SU-DHL-6 (cell line): ENCODE data around the gene CLBA1.

Experiments
- EZH2phosphoT487 ChIP-seq: fragments of 200-600 bp; sonication (generic), shearing (Covaris generic); conservative IDR thresholded peaks from 2 replicates; pipeline ENCODE4 v1.6.1; 2018; ENCODE audit warnings: mild to moderate bottlenecking, antibody characterized with exemption, low read length, moderate library complexity, mixed read lengths
- TF ChIP-seq, protein P1 (sequence below): fragments of 200-600 bp; sonication (generic); IDR thresholded peaks from one replicate; pipeline ENCODE4 v1.5.1; 2017; ENCODE audit warnings: antibody characterized with exemption, mild to moderate bottlenecking, low read length, moderate library complexity; ENCODE audit not compliant: insufficient read depth, poor library complexity, severe bottlenecking

DNA sequence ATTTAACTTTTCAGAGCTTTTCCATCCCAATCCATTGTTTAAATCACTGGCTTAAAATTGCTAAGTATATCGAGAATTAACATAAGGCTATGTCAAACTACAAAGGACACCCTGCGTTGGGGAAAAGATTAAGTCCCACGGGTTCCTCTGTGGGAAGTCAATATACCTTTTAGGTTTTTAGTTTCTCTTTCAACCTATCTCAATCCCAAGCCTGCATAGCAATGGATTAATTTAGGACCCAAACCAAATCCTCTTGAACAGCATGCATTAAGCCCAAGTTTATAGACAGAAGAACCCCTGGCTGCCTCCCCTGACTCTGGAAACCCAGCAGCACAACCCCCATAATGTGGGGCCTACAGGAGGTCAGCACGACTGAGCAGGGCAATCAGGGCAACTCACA lies 29.0 kb downstream of the CLBA1 start:
- TF ChIP-seq, protein P1, sequence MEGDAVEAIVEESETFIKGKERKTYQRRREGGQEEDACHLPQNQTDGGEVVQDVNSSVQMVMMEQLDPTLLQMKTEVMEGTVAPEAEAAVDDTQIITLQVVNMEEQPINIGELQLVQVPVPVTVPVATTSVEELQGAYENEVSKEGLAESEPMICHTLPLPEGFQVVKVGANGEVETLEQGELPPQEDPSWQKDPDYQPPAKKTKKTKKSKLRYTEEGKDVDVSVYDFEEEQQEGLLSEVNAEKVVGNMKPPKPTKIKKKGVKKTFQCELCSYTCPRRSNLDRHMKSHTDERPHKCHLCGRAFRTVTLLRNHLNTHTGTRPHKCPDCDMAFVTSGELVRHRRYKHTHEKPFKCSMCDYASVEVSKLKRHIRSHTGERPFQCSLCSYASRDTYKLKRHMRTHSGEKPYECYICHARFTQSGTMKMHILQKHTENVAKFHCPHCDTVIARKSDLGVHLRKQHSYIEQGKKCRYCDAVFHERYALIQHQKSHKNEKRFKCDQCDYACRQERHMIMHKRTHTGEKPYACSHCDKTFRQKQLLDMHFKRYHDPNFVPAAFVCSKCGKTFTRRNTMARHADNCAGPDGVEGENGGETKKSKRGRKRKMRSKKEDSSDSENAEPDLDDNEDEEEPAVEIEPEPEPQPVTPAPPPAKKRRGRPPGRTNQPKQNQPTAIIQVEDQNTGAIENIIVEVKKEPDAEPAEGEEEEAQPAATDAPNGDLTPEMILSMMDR = no peak
- TF ChIP-seq EZH2phosphoT487 = no peak
